Stomach smooth muscle (tissue), 2 donors: ENCODE measurements around the gene TAMALIN.

Source experiments
- H3K27ac ChIP-seq: one replicate; pipeline ENCODE4 v1.7.0; 2013; ENCODE audit warnings: mild to moderate bottlenecking, low read length, inconsistent platforms
- H3K27me3 ChIP-seq, 2 donors: one replicate each; pipeline ENCODE4 v1.7.0; 2013; ENCODE audit warnings: low read length in 2 of 2; ENCODE audit not compliant: insufficient read depth in 2 of 2, control insufficient read depth in 1 of 2
- H3K36me3 ChIP-seq, 2 donors: one replicate each; pipeline ENCODE4 v1.7.0; 2013; ENCODE audit warnings: low read length in 2 of 2; ENCODE audit not compliant: control insufficient read depth in 2 of 2, insufficient read depth in 2 of 2
- H3K4me1 ChIP-seq: one replicate; pipeline ENCODE4 v1.7.0; 2013; ENCODE audit warnings: low read length; ENCODE audit not compliant: control insufficient read depth, insufficient read depth
- H3K4me3 ChIP-seq, 2 donors: one replicate each; pipeline ENCODE4 v1.7.0; 2013; ENCODE audit warnings: low read length in 2 of 2
- H3K9ac ChIP-seq, 2 donors: one replicate each; pipeline ENCODE4 v1.7.0; 2013; ENCODE audit warnings: low read length in 2 of 2, mild to moderate bottlenecking in 1 of 2
- H3K9me3 ChIP-seq, 2 donors: one replicate each; pipeline ENCODE4 v1.7.0; 2013; ENCODE audit warnings: low read length in 2 of 2; ENCODE audit not compliant: control insufficient read depth in 2 of 2
- donor health status: healthy.
- donor health status: Pancreatic carcinoma.

Gene TAMALIN

GRCh38 chr12:51980809-51981127 is 26.0 kb upstream of the TAMALIN start:
- H3K36me3 ChIP-seq, result peaks cover 26 to 61% of the 10 kb centered on the region in 2 donors
- H3K27ac ChIP-seq, result no peak overlapping the region

GRCh38 chr12:51984657-51985056 is 22.1 kb upstream of the TAMALIN start:
- Histone ChIP-seq H3K9me3 (no peaks in the 10 kb centered on the region), H3K4me3 (no peak overlapping the region), H3K9ac (no peak overlapping the region), H3K27ac (no peak overlapping the region), H3K36me3 (peaks cover 22 to 52% of the 10 kb centered on the region in 2 donors), H3K27me3 (no peaks in the 10 kb centered on the region), H3K4me1 (peaks cover 2% of the 10 kb centered on the region)

More at GRCh38 chr12:51980809-51981127, 26.0 kb upstream of the TAMALIN start:
- H3K9me3 ChIP-seq, result no peaks in the 10 kb centered on the region
- no peaks in the 10 kb centered on the region for H3K27me3 ChIP-seq
- peaks cover 2% of the 10 kb centered on the region for H3K4me1 ChIP-seq
- H3K9ac ChIP-seq, result no peak overlapping the region
- no peak overlapping the region for H3K4me3 ChIP-seq

- Histone ChIP-seq H3K4me3 (no peak overlapping the region), H3K27ac (no peak overlapping the region), H3K4me1 (peaks cover 2% of the 10 kb centered on the region), H3K27me3 (no peaks in the 10 kb centered on the region), H3K36me3 (peaks cover 22 to 52% of the 10 kb centered on the region in 2 donors), H3K9ac (no peak overlapping the region), H3K9me3 (no peaks in the 10 kb centered on the region)
Measured at GRCh38 chr12:51985154-51985835, 21.5 kb upstream of the TAMALIN start.

GRCh38 chr12:51986834-51987233 is 19.9 kb upstream of the TAMALIN start:
- Histone ChIP-seq H3K27ac (no peak overlapping the region), H3K27me3 (no peaks in the 10 kb centered on the region), H3K9me3 (no peaks in the 10 kb centered on the region), H3K4me1 (no peaks in the 10 kb centered on the region), H3K4me3 (no peak overlapping the region), H3K36me3 (peaks cover 19 to 48% of the 10 kb centered on the region in 2 donors), H3K9ac (no peak overlapping the region)

- Histone ChIP-seq H3K36me3 (peaks cover 14 to 37% of the 10 kb centered on the region in 2 donors), H3K27ac (no peak overlapping the region), H3K4me3 (no peak overlapping the region), H3K27me3 (no peaks in the 10 kb centered on the region), H3K4me1 (no peaks in the 10 kb centered on the region), H3K9me3 (no peaks in the 10 kb centered on the region), H3K9ac (no peak overlapping the region)
Measured at GRCh38 chr12:51992246-51992645, 14.5 kb upstream of the TAMALIN start.

GRCh38 chr12:51994539-51994820 is 12.3 kb upstream of the TAMALIN start:
- H3K27ac ChIP-seq, result no peak overlapping the region
- H3K4me1 ChIP-seq, result no peaks in the 10 kb centered on the region
- H3K36me3 ChIP-seq, result peaks cover 14 to 40% of the 10 kb centered on the region in 2 donors
- no peak overlapping the region for H3K9ac ChIP-seq
- H3K9me3 ChIP-seq, result no peaks in the 10 kb centered on the region
- no peak overlapping the region for H3K4me3 ChIP-seq
- H3K27me3 ChIP-seq, result no peaks in the 10 kb centered on the region

GRCh38 chr12:51994959-51995358 is 11.8 kb upstream of the TAMALIN start:
- H3K9ac ChIP-seq, result no peak overlapping the region
- no peak overlapping the region for H3K27ac ChIP-seq
- H3K36me3 ChIP-seq, result peaks cover 14 to 40% of the 10 kb centered on the region in 2 donors
- H3K4me3 ChIP-seq, result no peak overlapping the region
- H3K4me1 ChIP-seq, result no peaks in the 10 kb centered on the region
- no peaks in the 10 kb centered on the region for H3K9me3 ChIP-seq
- H3K27me3 ChIP-seq, result no peaks in the 10 kb centered on the region

- Histone ChIP-seq H3K9me3 (no peaks in the 10 kb centered on the region), H3K27me3 (no peaks in the 10 kb centered on the region), H3K36me3 (peaks cover 11 to 33% of the 10 kb centered on the region in 2 donors), H3K4me1 (no peaks in the 10 kb centered on the region), H3K9ac (no peak overlapping the region), H3K27ac (no peak overlapping the region), H3K4me3 (no peak overlapping the region)
Measured at GRCh38 chr12:51997136-51997535, 9.6 kb upstream of the TAMALIN start.

- no peak overlapping the region for H3K4me3 ChIP-seq
Measured at GRCh38 chr12:52003016-52003550, 3.7 kb upstream of the TAMALIN start.

GRCh38 chr12:52003591-52003990 is 3.2 kb upstream of the TAMALIN start:
- H3K9me3 ChIP-seq, result no peaks in the 10 kb centered on the region
- H3K36me3 ChIP-seq, result no peaks in the 10 kb centered on the region
- H3K4me3 ChIP-seq, result no peak overlapping the region

More at GRCh38 chr12:52003016-52003550, 3.7 kb upstream of the TAMALIN start:
- Histone ChIP-seq H3K27me3 (peaks cover 19 to 24% of the 10 kb centered on the region in 2 donors), H3K36me3 (peaks cover 0 to 1% of the 10 kb centered on the region in 2 donors), H3K27ac (no peak overlapping the region), H3K4me1 (peaks cover 13% of the 10 kb centered on the region), H3K9me3 (no peaks in the 10 kb centered on the region), H3K9ac (no peak overlapping the region)

GRCh38 chr12:52004042-52004648 is 2.6 kb upstream of the TAMALIN start:
- Histone ChIP-seq H3K36me3 (no peaks in the 10 kb centered on the region), H3K9ac (no peak overlapping the region), H3K4me1 (peaks cover 21% of the 10 kb centered on the region), H3K27ac (no peak overlapping the region), H3K4me3 (no peak overlapping the region), H3K27me3 (peaks cover 19 to 24% of the 10 kb centered on the region in 2 donors), H3K9me3 (no peaks in the 10 kb centered on the region)

More at GRCh38 chr12:52003591-52003990, 3.2 kb upstream of the TAMALIN start:
- no peak overlapping the region for H3K9ac ChIP-seq
- peaks cover 16% of the 10 kb centered on the region for H3K4me1 ChIP-seq
- H3K27me3 ChIP-seq, result peaks cover 19 to 24% of the 10 kb centered on the region in 2 donors
- H3K27ac ChIP-seq, result no peak overlapping the region
